Vagina (tissue), 2 donors: Measurements from ENCODE around the gene PSMG3. TPM values are rescaled to one million over a fixed set of nuclear protein-coding genes. Genes with fewer than 3 reads are reported as not detected.

Experiments
- DNase-seq, 2 donors: peaks; one replicate each; pipeline ENCODE4 v3.0.0-alpha.2; 2017; ENCODE audit errors: extremely low spot score in 2 of 2
- H3K27ac ChIP-seq: fragments of 200-600 bp; sonication (generic); one replicate; pipeline ENCODE4 v1.5.1; 2019
- H3K27me3 ChIP-seq: fragments of 200-600 bp; sonication (generic); one replicate; pipeline ENCODE4 v1.5.1; 2019
- H3K36me3 ChIP-seq, 2 donors: fragments of 200-600 bp; sonication (generic); one replicate each; pipeline ENCODE4 v1.5.1; 2017 to 2019
- H3K4me1 ChIP-seq: fragments of 200-600 bp; sonication (generic); one replicate; pipeline ENCODE4 v1.5.1; 2019
- H3K4me3 ChIP-seq, 2 donors: fragments of 200-600 bp; sonication (generic); 1 replicate in 1 of 2; 2 replicates in 1 of 2; pipeline ENCODE4 v1.5.1; 2016 to 2019
- H3K9me3 ChIP-seq: fragments of 200-600 bp; sonication (generic); one replicate; pipeline ENCODE4 v1.5.1; 2019
- POLR2A ChIP-seq, 2 donors: fragments of 450-650 bp; IDR thresholded peaks; one replicate each; pipeline ENCODE4 v1.6.1; 2017; ENCODE audit warnings: antibody characterized with exemption in 2 of 2, mild to moderate bottlenecking in 2 of 2, moderate library complexity in 2 of 2
- POLR2AphosphoS5 ChIP-seq, 2 donors: sonication (generic); formaldehyde crosslinking; IDR thresholded peaks; one replicate each; pipeline ENCODE4 v1.9.0; 2017; ENCODE audit warnings: antibody characterized with exemption in 2 of 2, mild to moderate bottlenecking in 2 of 2, low read depth in 1 of 2; ENCODE audit not compliant: insufficient read depth in 1 of 2
- intact Hi-C: fragments of 100-400 bp; cut with DNase I; formaldehyde crosslinking; loops from one replicate; pipeline ENCODE4 v1.15.1; 2023
- total RNA-seq: library from RNA; depleted of rRNA; stranded (reverse); fragments of >200 nt; gene quantifications from one replicate; pipeline ENCODE4 v1.2.3, GENCODE V29; 2016
- TF ChIP-seq, protein P1 (sequence below), 3 experiments: fragments of 450-650 bp in 2 of 3; fragments of 200-600 bp in 1 of 3; sonication (generic) in 1 of 3; IDR thresholded peaks; one replicate each; pipeline ENCODE4 v1.5.1; 2017 to 2019; ENCODE audit warnings: antibody characterized with exemption in 3 of 3, mild to moderate bottlenecking in 2 of 3, moderate library complexity in 2 of 3

The PSMG3 gene
- total RNA-seq, 1 donor from 2014 or later, result 49.6 TPM

- intact Hi-C loops, result no loop called here
- Histone ChIP-seq H3K4me3 (no peak overlapping the region), H3K36me3 (no peaks in the 10 kb centered on the region), H3K9me3 (no peaks in the 10 kb centered on the region), H3K4me1 (no peaks in the 10 kb centered on the region), H3K27me3 (no peaks in the 10 kb centered on the region), H3K27ac (no peak overlapping the region)
- TF ChIP-seq, protein P1, sequence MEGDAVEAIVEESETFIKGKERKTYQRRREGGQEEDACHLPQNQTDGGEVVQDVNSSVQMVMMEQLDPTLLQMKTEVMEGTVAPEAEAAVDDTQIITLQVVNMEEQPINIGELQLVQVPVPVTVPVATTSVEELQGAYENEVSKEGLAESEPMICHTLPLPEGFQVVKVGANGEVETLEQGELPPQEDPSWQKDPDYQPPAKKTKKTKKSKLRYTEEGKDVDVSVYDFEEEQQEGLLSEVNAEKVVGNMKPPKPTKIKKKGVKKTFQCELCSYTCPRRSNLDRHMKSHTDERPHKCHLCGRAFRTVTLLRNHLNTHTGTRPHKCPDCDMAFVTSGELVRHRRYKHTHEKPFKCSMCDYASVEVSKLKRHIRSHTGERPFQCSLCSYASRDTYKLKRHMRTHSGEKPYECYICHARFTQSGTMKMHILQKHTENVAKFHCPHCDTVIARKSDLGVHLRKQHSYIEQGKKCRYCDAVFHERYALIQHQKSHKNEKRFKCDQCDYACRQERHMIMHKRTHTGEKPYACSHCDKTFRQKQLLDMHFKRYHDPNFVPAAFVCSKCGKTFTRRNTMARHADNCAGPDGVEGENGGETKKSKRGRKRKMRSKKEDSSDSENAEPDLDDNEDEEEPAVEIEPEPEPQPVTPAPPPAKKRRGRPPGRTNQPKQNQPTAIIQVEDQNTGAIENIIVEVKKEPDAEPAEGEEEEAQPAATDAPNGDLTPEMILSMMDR (IDR thresholded peaks at IDR 0.05), result no peak
- no peak for TF ChIP-seq POLR2A (IDR thresholded peaks at IDR 0.05)
- TF ChIP-seq POLR2AphosphoS5 (IDR thresholded peaks at IDR 0.05; ENCODE audit: insufficient read depth in 1 of 2, low read depth in 1 of 2), result no peak
- no peak for DNase-seq
Observed at GRCh38 chr7:1597066-1597760, 27.4 kb upstream of the PSMG3 start.

DNA sequence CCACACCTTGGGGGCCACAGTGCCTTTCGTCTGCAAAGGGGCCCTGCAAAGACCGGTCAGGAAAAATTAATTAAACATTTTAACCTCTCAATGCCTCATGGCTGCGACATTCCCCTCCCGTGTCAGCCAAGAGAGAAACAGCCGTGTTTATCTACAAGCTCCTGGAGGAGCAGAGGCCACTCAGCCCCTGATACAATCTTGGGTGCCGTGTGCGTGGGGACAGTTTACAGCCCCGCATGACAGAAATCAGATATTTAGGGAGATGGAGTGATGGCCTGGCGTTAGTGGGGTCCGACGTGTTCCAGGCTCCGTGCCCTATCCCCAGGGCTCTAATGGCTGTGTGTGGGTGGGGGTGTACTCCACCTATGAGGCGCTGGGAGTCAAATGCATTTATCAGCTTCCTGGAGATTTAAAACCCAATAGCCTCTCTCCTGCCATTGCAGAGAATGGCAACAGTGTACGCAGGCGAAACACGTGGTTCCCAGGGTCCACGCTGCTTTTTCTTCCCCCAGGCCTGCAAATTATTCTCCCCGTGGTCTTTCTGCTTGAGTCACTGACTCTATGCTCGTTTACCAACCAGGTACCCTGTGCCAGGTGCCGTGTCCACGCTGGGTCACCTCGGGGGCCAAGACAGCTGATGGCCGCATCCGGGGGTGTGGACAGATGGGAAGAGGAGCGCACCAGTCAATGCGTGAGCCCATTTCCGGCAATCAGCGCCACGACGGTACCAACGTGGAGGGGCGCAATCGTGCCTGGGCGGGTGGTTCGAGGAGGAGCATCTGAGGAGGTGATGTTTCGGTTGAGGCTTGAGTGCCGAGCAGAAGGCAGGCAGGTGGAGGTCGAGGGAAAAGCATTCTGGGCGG lies 26.6 kb upstream of the PSMG3 start:
- H3K4me3 ChIP-seq, result no peak overlapping the region
- no peaks in the 10 kb centered on the region for H3K36me3 ChIP-seq
- no peaks in the 10 kb centered on the region for H3K27me3 ChIP-seq
- TF ChIP-seq POLR2AphosphoS5 (IDR thresholded peaks at IDR 0.05; ENCODE audit: insufficient read depth in 1 of 2, low read depth in 1 of 2), result no peak
- no peak for TF ChIP-seq POLR2A (IDR thresholded peaks at IDR 0.05)
- TF ChIP-seq, protein P1 (IDR thresholded peaks at IDR 0.05), result no peak
- H3K27ac ChIP-seq, result no peak overlapping the region
- H3K4me1 ChIP-seq, result no peaks in the 10 kb centered on the region
- no peak for DNase-seq
- intact Hi-C loops, result no loop called here
- H3K9me3 ChIP-seq, result no peaks in the 10 kb centered on the region

GRCh38 chr7:1595636-1596035 lies 25.8 kb upstream of the PSMG3 start:
- H3K4me1 ChIP-seq, result no peaks in the 10 kb centered on the region
- H3K27me3 ChIP-seq, result no peaks in the 10 kb centered on the region
- no peaks in the 10 kb centered on the region for H3K9me3 ChIP-seq
- no peak for TF ChIP-seq POLR2AphosphoS5 (IDR thresholded peaks at IDR 0.05; ENCODE audit: insufficient read depth in 1 of 2, low read depth in 1 of 2)
- TF ChIP-seq, protein P1 (IDR thresholded peaks at IDR 0.05), result no peak
- TF ChIP-seq POLR2A (IDR thresholded peaks at IDR 0.05), result no peak
- H3K4me3 ChIP-seq, result no peak overlapping the region
- intact Hi-C loops, result no loop called here
- no peak for DNase-seq
- no peaks in the 10 kb centered on the region for H3K36me3 ChIP-seq
- no peak overlapping the region for H3K27ac ChIP-seq

GRCh38 chr7:1595027-1595426 lies 25.2 kb upstream of the PSMG3 start:
- intact Hi-C loops, result no loop called here
- Histone ChIP-seq H3K27ac (no peak overlapping the region), H3K27me3 (no peaks in the 10 kb centered on the region), H3K9me3 (no peaks in the 10 kb centered on the region), H3K36me3 (no peaks in the 10 kb centered on the region), H3K4me1 (no peaks in the 10 kb centered on the region), H3K4me3 (no peak overlapping the region)
- no peak for DNase-seq
- no peak for TF ChIP-seq POLR2A (IDR thresholded peaks at IDR 0.05)
- TF ChIP-seq, protein P1 (IDR thresholded peaks at IDR 0.05), result no peak
- TF ChIP-seq POLR2AphosphoS5 (IDR thresholded peaks at IDR 0.05; ENCODE audit: insufficient read depth in 1 of 2, low read depth in 1 of 2), result no peak
